Retinal pigment epithelial cell (primary cell): ENCODE measurements around the gene IPP.

ENCODE experiments used
- DNase-seq: peaks from one replicate; pipeline ENCODE4 v3.0.0-alpha.2; 2010; ENCODE audit warnings: low read depth
- H3K4me3 ChIP-seq: 2 replicates; pipeline ENCODE4 v1.5.1; 2011; ENCODE audit warnings: mild to moderate bottlenecking, low read length, control low read depth, moderate library complexity
- TF ChIP-seq, protein P1 (sequence below): conservative IDR thresholded peaks from 2 replicates; pipeline ENCODE4 v1.5.1; 2011; ENCODE audit warnings: low read depth, low read length, control low read depth, inconsistent platforms

IPP gene

GRCh38 chr1:45668526-45668925 is 81.9 kb downstream of the IPP start:
- no peak overlapping the region for H3K4me3 ChIP-seq
- TF ChIP-seq, protein P1, sequence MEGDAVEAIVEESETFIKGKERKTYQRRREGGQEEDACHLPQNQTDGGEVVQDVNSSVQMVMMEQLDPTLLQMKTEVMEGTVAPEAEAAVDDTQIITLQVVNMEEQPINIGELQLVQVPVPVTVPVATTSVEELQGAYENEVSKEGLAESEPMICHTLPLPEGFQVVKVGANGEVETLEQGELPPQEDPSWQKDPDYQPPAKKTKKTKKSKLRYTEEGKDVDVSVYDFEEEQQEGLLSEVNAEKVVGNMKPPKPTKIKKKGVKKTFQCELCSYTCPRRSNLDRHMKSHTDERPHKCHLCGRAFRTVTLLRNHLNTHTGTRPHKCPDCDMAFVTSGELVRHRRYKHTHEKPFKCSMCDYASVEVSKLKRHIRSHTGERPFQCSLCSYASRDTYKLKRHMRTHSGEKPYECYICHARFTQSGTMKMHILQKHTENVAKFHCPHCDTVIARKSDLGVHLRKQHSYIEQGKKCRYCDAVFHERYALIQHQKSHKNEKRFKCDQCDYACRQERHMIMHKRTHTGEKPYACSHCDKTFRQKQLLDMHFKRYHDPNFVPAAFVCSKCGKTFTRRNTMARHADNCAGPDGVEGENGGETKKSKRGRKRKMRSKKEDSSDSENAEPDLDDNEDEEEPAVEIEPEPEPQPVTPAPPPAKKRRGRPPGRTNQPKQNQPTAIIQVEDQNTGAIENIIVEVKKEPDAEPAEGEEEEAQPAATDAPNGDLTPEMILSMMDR, result no peak
- DNase-seq, result no peak

GRCh38 chr1:45667321-45668111 is 82.9 kb downstream of the IPP start:
- no peak overlapping the region for H3K4me3 ChIP-seq
- TF ChIP-seq, protein P1, result no peak
- DNase-seq, result no peak

DNA sequence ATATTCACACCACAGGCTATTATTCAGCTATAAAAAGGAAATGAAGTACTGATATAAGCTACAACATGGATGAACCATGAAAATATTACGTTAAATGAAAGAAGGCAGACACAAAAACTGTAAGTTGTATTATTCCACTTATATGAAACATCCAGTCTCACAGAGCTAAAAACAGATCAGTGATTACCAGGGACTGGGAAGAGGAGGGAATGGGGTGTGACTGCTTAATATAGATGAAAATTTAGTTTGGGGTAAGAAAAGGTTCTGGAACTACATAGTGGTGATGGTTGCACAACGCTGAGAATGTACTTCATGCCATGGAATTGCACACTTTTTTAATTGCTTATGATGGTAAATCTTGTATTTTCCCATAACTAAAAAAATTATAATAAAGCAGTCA is 83.6 kb downstream of the IPP start:
- no peak for DNase-seq
- H3K4me3 ChIP-seq, result no peak overlapping the region
- TF ChIP-seq, protein P1, result no peak

- H3K4me3 ChIP-seq, result no peak overlapping the region
- TF ChIP-seq, protein P1, result no peak
- no peak for DNase-seq
Measured at GRCh38 chr1:45660336-45660735, 90.1 kb downstream of the IPP start.

DNA sequence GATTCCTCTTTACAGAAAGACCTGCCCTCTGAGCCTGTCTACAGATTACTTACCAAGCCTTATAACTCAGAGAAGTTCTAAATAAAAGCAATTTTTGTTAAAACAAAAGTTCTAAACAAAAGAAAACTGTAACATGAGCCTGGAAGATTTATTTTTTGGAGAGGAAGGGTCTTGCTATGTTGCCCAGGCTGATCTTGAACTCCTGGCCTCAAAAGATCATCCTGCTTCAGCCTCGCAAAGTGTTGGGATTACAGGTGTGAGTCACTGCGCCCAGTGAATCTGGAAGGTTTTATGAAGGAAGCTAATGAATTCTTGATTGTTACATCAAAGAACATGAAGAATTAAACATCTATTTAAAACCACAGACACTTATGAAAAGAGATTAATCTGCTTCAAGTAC is 91.2 kb downstream of the IPP start:
- no peak overlapping the region for H3K4me3 ChIP-seq
- TF ChIP-seq, protein P1, result no peak
- DNase-seq, result no peak

- no peak for DNase-seq
- TF ChIP-seq, protein P1, result no peak
- no peak overlapping the region for H3K4me3 ChIP-seq
Measured at GRCh38 chr1:45658171-45658570, 92.3 kb downstream of the IPP start.

- no peak for DNase-seq
- no peak overlapping the region for H3K4me3 ChIP-seq
- TF ChIP-seq, protein P1, result no peak
Measured at GRCh38 chr1:45656573-45657226, 93.8 kb downstream of the IPP start.
